GM12878 (cell line): ENCODE results near the gene C12orf56. TPM values are rescaled to one million over a fixed set of nuclear protein-coding genes. Genes with fewer than 3 reads are reported as not detected.

Source experiments
- ATAC-seq: fragments of 200-7000 bp; cut with Tn5 transposase; 3 replicates; pipeline ENCODE4 v1.9.1; 2020; ENCODE audit warnings: mild to moderate bottlenecking, moderate library complexity
- BruUV-seq: library from RNA; stranded (reverse); fragments of 400-500 nt; replicated peaks from 2 replicates; lab custom pipeline; 2021; lab: Mats Ljungman, UMichigan
- CTCF ChIA-PET: fragments of 300-600 bp; sonication (Branson Sonifier 250); formaldehyde crosslinking; extraction: SDS; loops from one replicate; lab custom pipeline; 2021; ENCODE audit warnings: inconsistent platforms; lab: Yijun Ruan, JAX
- POLR2A ChIA-PET: fragments of 350-600 bp; formaldehyde crosslinking; extraction: SDS; loops from one replicate; lab custom pipeline; 2021; ENCODE audit warnings: inconsistent platforms; lab: Charles Lee
- RAD21 ChIA-PET: fragments of 300-600 bp; sonication (Branson Sonifier 250); formaldehyde crosslinking; loops from one replicate; lab custom pipeline; 2023; ENCODE audit warnings: antibody characterized with exemption; ENCODE audit not compliant: unreplicated experiment; lab: Charles Lee
- SMC1A ChIA-PET: fragments of 300-600 bp; sonication (Branson Sonifier 250); formaldehyde crosslinking; loops from one replicate; lab custom pipeline; 2023; ENCODE audit not compliant: unreplicated experiment, uncharacterized antibody; lab: Charles Lee
- DNase-seq: peaks from one replicate; pipeline ENCODE4 v3.0.0-alpha.2; 2011; ENCODE audit warnings: low read depth, low spot score
- FAIRE-seq: peaks from 3 replicates; lab custom pipeline; 2011; peaks lifted over from hg19 to GRCh38; lab: Jason Lieb, UNC
- H2AFZ ChIP-seq: 2 replicates; pipeline ENCODE4 v1.6.0; 2011; ENCODE audit warnings: low read depth, low read length, control low read depth; ENCODE audit not compliant: control insufficient read depth
- H3K27ac ChIP-seq: 2 replicates; pipeline ENCODE4 v1.5.1; 2011; ENCODE audit warnings: control low read depth; ENCODE audit not compliant: control insufficient read depth, insufficient read depth
- H3K27me3 ChIP-seq, 2 experiments: replicated peaks in 1 of 2; 2 replicates each; pipeline versions ENCODE4 v1.6.0 to v1.6.1; 2011; ENCODE audit warnings: low read length in 1 of 2; ENCODE audit not compliant: control insufficient read depth in 2 of 2, insufficient read depth in 2 of 2
- H3K36me3 ChIP-seq, 2 experiments: 2 replicates each; pipeline ENCODE4 v1.5.1; 2011; ENCODE audit warnings: low read length in 1 of 2; ENCODE audit not compliant: control insufficient read depth in 2 of 2, insufficient read depth in 2 of 2
- H3K4me1 ChIP-seq: 2 replicates; pipeline ENCODE4 v1.6.1; 2011; ENCODE audit warnings: mild to moderate bottlenecking, low read length, moderate library complexity, mixed read lengths; ENCODE audit not compliant: control insufficient read depth, insufficient read depth
- H3K4me2 ChIP-seq: 2 replicates; pipeline ENCODE4 v1.6.0; 2011; ENCODE audit warnings: control low read depth; ENCODE audit not compliant: control insufficient read depth, insufficient read depth
- H3K4me3 ChIP-seq: fragments of 200-600 bp; sonication (generic); 2 replicates; pipeline ENCODE4 v1.5.1; 2016
- H3K79me2 ChIP-seq: 2 replicates; pipeline ENCODE4 v1.6.0; 2011; ENCODE audit warnings: low read length; ENCODE audit not compliant: control insufficient read depth, insufficient read depth
- H3K9ac ChIP-seq: 2 replicates; pipeline ENCODE4 v1.8.0; 2011; ENCODE audit warnings: low read length, control low read depth, mixed read lengths; ENCODE audit not compliant: control insufficient read depth, insufficient read depth
- H3K9me3 ChIP-seq: replicated peaks from 3 replicates; pipeline ENCODE4 v1.5.1; 2011; ENCODE audit warnings: mild to moderate bottlenecking, low read length; ENCODE audit not compliant: control insufficient read depth, insufficient read depth
- H4K20me1 ChIP-seq: 2 replicates; pipeline ENCODE4 v1.6.0; 2011; ENCODE audit not compliant: control insufficient read depth, insufficient read depth
- ATF3 ChIP-seq: IDR thresholded peaks from 2 replicates; pipeline ENCODE4 v1.6.1; 2011; ENCODE audit warnings: low read depth, mild to moderate bottlenecking, low read length, moderate library complexity, borderline replicate concordance; ENCODE audit errors: extremely low read depth
- BCL3 ChIP-seq: IDR thresholded peaks from 2 replicates; pipeline ENCODE4 v1.6.1; 2011; ENCODE audit warnings: borderline replicate concordance, low read depth, mild to moderate bottlenecking, moderate library complexity, low read length; ENCODE audit not compliant: insufficient read depth, poor library complexity, severe bottlenecking
- HDAC2 ChIP-seq: fragments of 200-600 bp; sonication (generic); IDR thresholded peaks from 2 replicates; pipeline ENCODE4 v1.6.1; 2017
- IKZF2 ChIP-seq, 2 experiments: fragments of 450-650 bp; IDR thresholded peaks; 2 replicates each; pipeline ENCODE4 v1.6.1; 2017; ENCODE audit warnings: mild to moderate bottlenecking in 2 of 2, moderate library complexity in 2 of 2
- IRF4 ChIP-seq: IDR thresholded peaks from 2 replicates; pipeline ENCODE4 v1.6.1; 2011; ENCODE audit warnings: low read depth, low read length
- KDM1A ChIP-seq: fragments of 200-600 bp; sonication (generic); IDR thresholded peaks from 2 replicates; pipeline ENCODE4 v1.6.1; 2016; ENCODE audit warnings: borderline replicate concordance
- LARP7 ChIP-seq: fragments of 450-650 bp; IDR thresholded peaks from 2 replicates; pipeline ENCODE4 v1.6.1; 2017; ENCODE audit warnings: mild to moderate bottlenecking
- MYB ChIP-seq: fragments of 150-350 bp; IDR thresholded peaks from 2 replicates; pipeline ENCODE4 v1.6.1; 2014; ENCODE audit warnings: mild to moderate bottlenecking, low read depth, low read length, borderline replicate concordance
- MYC ChIP-seq: IDR thresholded peaks from 2 replicates; pipeline ENCODE4 v1.6.1; 2011; ENCODE audit warnings: mild to moderate bottlenecking, low read length, moderate library complexity, inconsistent platforms; ENCODE audit not compliant: insufficient read depth, insufficient replicate concordance, insufficient read length, severe bottlenecking
- PRDM15 ChIP-seq: fragments of 450-650 bp; formaldehyde crosslinking; IDR thresholded peaks from 2 replicates; pipeline ENCODE4 v1.4.0; 2020; ENCODE audit warnings: mild to moderate bottlenecking, moderate library complexity
- RELA ChIP-seq: fragments of 450-650 bp; IDR thresholded peaks from 2 replicates; pipeline ENCODE4 v1.8.0; 2014; ENCODE audit warnings: borderline replicate concordance; ENCODE audit not compliant: partially characterized antibody
- REST ChIP-seq: IDR thresholded peaks from 2 replicates; pipeline ENCODE4 v1.6.1; 2012; ENCODE audit warnings: mild to moderate bottlenecking, low read depth, low read length
- RFX5 ChIP-seq: IDR thresholded peaks from 2 replicates; pipeline ENCODE4 v1.6.1; 2011; ENCODE audit warnings: low read depth, low read length, improper control_type of control experiment
- SMARCA5 ChIP-seq: fragments of 450-650 bp; IDR thresholded peaks from 2 replicates; pipeline ENCODE4 v1.6.1; 2017; ENCODE audit warnings: mild to moderate bottlenecking
- ZNF24 ChIP-seq: fragments of 450-650 bp; IDR thresholded peaks from 2 replicates; pipeline ENCODE4 v1.6.1; 2017; ENCODE audit warnings: antibody characterized with exemption, mild to moderate bottlenecking
- WGBS: methylation state at CpG from one replicate; pipeline ENCODE4 v1.1.6; 2016; ENCODE audit warnings: low lambda C conversion rate; ENCODE audit not compliant: insufficient replicate concordance, insufficient coverage; ENCODE audit errors: missing lambda C conversion rate; 5-methylcytosine and 5-hydroxymethylcytosine counted together
- in situ Hi-C: fragments of 300-500 bp; cut with MboI; formaldehyde crosslinking; loops from 9 replicates; pipeline ENCODE4 v1.14.3; 2018; ENCODE audit warnings: mixed read lengths
- intact Hi-C: fragments of 100-400 bp; cut with micrococcal nuclease; formaldehyde crosslinking; loops from one replicate; pipeline ENCODE4 v1.14.2; 2022; ENCODE audit not compliant: unreplicated experiment
- polyA plus RNA-seq, 11 experiments: library from polyadenylated mRNA; depleted of rRNA in 4 of 11; unstranded in 6 of 11; stranded (reverse) in 5 of 11; fragments of >200 nt; fragmentation: Nextera tagmentation in 4 of 11; fragmentation: Illumina TruSeq in 1 of 11; extraction: Ambion mirVana in 4 of 11; extraction: Trizol in 1 of 11; gene quantifications; 1 replicate in 1 of 11; 2 replicates in 10 of 11; pipeline versions ENCODE4 v1.2.1 to v1.2.3, GENCODE V29; 2011 to 2016; ENCODE audit warnings: inconsistent platforms in 2 of 11, missing spikeins in 2 of 11, low read depth in 1 of 11
- total RNA-seq, 4 experiments: library from RNA; depleted of rRNA in 3 of 4; stranded (reverse); fragments of >200 nt in 3 of 4; fragmentation: Illumina TruSeq in 1 of 4; extraction: Trizol in 1 of 4; gene quantifications; 2 replicates each; pipeline versions ENCODE4 v1.2.1 to v1.2.3, GENCODE V29; 2013 to 2021

Gene C12orf56
- total and polyA plus RNA-seq, 10 of the 15 experiments (the other 5 are each of a cell fraction or from before 2014, with no cell fraction given): not detected

GRCh38 chr12:64387197-64387816 lies 3.3 kb downstream of the C12orf56 start:
- H3K4me2 ChIP-seq: no peak overlapping the region
- no peaks in the 10 kb centered on the region for H3K9me3 ChIP-seq
- RAD21 ChIA-PET: no interaction called here
- FAIRE-seq (no peak), ATAC-seq (no peak), DNase-seq (no peak)
- H3K4me1 ChIP-seq: no peaks in the 10 kb centered on the region
- in situ Hi-C loops (loop anchor here (25.0 kb wide), 1 partner anchor 550 kb away; the partner anchor contains the start of gene SRGAP1), intact Hi-C loops (no loop called here)
- H3K4me3 ChIP-seq: no peak overlapping the region
- H3K27ac ChIP-seq: no peak overlapping the region
- 72% methylated on average over 6 of the region's 6 CpGs for WGBS
- SMC1A ChIA-PET: no interaction called here
- POLR2A ChIA-PET: no interaction called here
- no peak overlapping the region for H2AFZ ChIP-seq
- H4K20me1 ChIP-seq: no peaks in the 10 kb centered on the region
- BruUV-seq: no TSS peak
- H3K27me3 ChIP-seq: no peaks in the 10 kb centered on the region
- no peaks in the 10 kb centered on the region for H3K79me2 ChIP-seq
- H3K9ac ChIP-seq: no peak overlapping the region
- no peaks in the 10 kb centered on the region for H3K36me3 ChIP-seq
- CTCF ChIA-PET: no interaction called here
- TF ChIP-seq BCL3: no peak
- TF ChIP-seq KDM1A: no peak
- no peak for TF ChIP-seq IKZF2 (IDR thresholded peaks at IDR 0.05)
- TF ChIP-seq PRDM15: no peak
- TF ChIP-seq HDAC2: no peak
- no peak for TF ChIP-seq RFX5
- TF ChIP-seq REST: no peak
- TF ChIP-seq MYC: no peak
- TF ChIP-seq ATF3: no peak
- no peak for TF ChIP-seq IRF4
- no peak for TF ChIP-seq LARP7
- no peak for TF ChIP-seq MYB
- TF ChIP-seq ZNF24: no peak
- TF ChIP-seq RELA: no peak
- TF ChIP-seq SMARCA5: no peak
